ENCODE data around the gene ARHGEF38.
"Not testable (repeated sequence)": the region's sequence is repeated elsewhere in the genome, so short reads cannot be mapped to it uniquely, and the experiment has no call there.

The ARHGEF38 gene

GRCh38 chr4:105560421-105560848, 8.0 kb downstream of the ARHGEF38 start:
- no peak for DNase-seq

- no peak for DNase-seq
Observed at GRCh38 chr4:105563352-105563751, 10.9 kb downstream of the ARHGEF38 start.

GRCh38 chr4:105568584-105568983, 16.2 kb downstream of the ARHGEF38 start:
- no peak for DNase-seq

GRCh38 chr4:105569057-105569865, 16.8 kb downstream of the ARHGEF38 start:
- DNase-seq = no peak

- no peak for DNase-seq
Observed at GRCh38 chr4:105569866-105570236, 17.4 kb downstream of the ARHGEF38 start.

- DNase-seq = no peak
Observed at GRCh38 chr4:105572296-105572695, 19.9 kb downstream of the ARHGEF38 start.

- DNase-seq = no peak
Observed at GRCh38 chr4:105586638-105587328, 34.4 kb downstream of the ARHGEF38 start.

GRCh38 chr4:105587841-105588240, 35.4 kb downstream of the ARHGEF38 start:
- DNase-seq = no peak

- DNase-seq = peak; percentile 45
Observed at GRCh38 chr4:105588252-105588651, 35.8 kb downstream of the ARHGEF38 start.

- DNase-seq = no peak
Observed at GRCh38 chr4:105591573-105591972, 39.2 kb downstream of the ARHGEF38 start.

GRCh38 chr4:105594099-105595010, 41.9 kb downstream of the ARHGEF38 start:
- DNase-seq = no peak

- no peak for DNase-seq
Observed at GRCh38 chr4:105596684-105597083, 44.3 kb downstream of the ARHGEF38 start.

GRCh38 chr4:105598052-105598451, 45.6 kb downstream of the ARHGEF38 start:
- DNase-seq = no peak

GRCh38 chr4:105598787-105599186, 46.4 kb downstream of the ARHGEF38 start:
- no peak for DNase-seq

- DNase-seq = no peak
Observed at GRCh38 chr4:105599482-105599881, 47.1 kb downstream of the ARHGEF38 start.

GRCh38 chr4:105599932-105600655, 47.7 kb downstream of the ARHGEF38 start:
- DNase-seq = no peak

GRCh38 chr4:105600951-105601350, 48.5 kb downstream of the ARHGEF38 start:
- DNase-seq = no peak

GRCh38 chr4:105601406-105601805, 49.0 kb downstream of the ARHGEF38 start:
- DNase-seq = no peak

GRCh38 chr4:105603158-105603557, 50.7 kb downstream of the ARHGEF38 start:
- no peak for DNase-seq

- DNase-seq = peak; percentile 37
Observed at GRCh38 chr4:105605493-105605892, 53.1 kb downstream of the ARHGEF38 start.

GRCh38 chr4:105607876-105608275, 55.5 kb downstream of the ARHGEF38 start:
- DNase-seq = no peak

GRCh38 chr4:105609819-105610218, 57.4 kb downstream of the ARHGEF38 start:
- DNase-seq = not testable (repeated sequence)

GRCh38 chr4:105613306-105613705, 60.9 kb downstream of the ARHGEF38 start:
- DNase-seq = no peak

Data from OCI-M1 (cell line).